Measurements from ENCODE around the gene CXCL5. TPM values are rescaled to one million over a fixed set of nuclear protein-coding genes. Genes with fewer than 3 reads are reported as not detected.

CXCL5 gene
- polyA plus RNA-seq, 1 experiment: 0.69 TPM

DNA sequence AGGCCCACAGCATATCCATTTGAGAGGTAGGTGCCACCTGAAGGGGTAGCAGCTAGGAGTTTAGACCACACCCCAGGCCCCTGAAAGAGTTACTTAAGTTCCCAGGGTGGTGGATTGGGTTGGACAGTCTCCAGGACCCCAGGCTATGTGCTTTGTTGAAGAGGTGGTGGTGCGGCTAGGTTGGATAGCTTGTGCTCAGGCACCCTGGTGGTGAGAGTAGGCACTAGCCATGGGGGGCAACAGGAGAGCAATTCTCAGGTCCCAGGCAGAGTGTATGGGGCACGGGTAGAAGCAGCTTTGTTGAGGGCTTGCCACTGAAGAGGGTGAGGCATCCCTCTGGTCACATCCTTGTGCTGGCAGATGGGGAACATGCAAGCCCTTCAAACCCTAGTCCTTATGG is 22.3 kb downstream of the CXCL5 start:
- CTCF ChIA-PET: interaction anchor here (1.3 kb wide), 1 partner anchor 158 kb away, joined by 7 read pairs; no protein-coding TSS in a partner anchor
- DNase-seq (ENCODE audit: low read depth, low spot score): no peak
- no peaks in the 10 kb centered on the region for H3K27me3 ChIP-seq (ENCODE audit: control insufficient read depth, insufficient read depth, low read length)

DNA sequence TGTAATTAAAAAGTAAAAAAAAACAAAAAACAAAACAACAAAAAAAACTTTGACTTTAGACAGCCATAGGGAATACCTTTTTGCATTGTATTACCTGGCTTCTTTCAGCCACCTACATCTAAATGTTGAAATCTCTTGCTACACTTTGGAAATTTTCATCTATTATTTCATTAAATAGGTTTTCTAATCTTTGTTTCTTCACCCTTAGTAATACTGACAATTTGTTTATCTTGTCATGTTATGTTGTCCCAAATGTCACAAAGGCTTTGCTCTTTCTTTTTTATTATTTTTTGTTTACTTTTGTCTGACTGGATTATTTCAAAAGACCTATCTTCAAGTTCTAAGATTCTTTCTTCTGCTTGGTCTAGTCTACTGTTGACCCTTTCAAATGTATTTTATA is 24.1 kb downstream of the CXCL5 start:
- TF ChIP-seq, protein P1, sequence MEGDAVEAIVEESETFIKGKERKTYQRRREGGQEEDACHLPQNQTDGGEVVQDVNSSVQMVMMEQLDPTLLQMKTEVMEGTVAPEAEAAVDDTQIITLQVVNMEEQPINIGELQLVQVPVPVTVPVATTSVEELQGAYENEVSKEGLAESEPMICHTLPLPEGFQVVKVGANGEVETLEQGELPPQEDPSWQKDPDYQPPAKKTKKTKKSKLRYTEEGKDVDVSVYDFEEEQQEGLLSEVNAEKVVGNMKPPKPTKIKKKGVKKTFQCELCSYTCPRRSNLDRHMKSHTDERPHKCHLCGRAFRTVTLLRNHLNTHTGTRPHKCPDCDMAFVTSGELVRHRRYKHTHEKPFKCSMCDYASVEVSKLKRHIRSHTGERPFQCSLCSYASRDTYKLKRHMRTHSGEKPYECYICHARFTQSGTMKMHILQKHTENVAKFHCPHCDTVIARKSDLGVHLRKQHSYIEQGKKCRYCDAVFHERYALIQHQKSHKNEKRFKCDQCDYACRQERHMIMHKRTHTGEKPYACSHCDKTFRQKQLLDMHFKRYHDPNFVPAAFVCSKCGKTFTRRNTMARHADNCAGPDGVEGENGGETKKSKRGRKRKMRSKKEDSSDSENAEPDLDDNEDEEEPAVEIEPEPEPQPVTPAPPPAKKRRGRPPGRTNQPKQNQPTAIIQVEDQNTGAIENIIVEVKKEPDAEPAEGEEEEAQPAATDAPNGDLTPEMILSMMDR (IDR thresholded peaks at IDR 0.05; ENCODE audit: low read depth, low read length): no peak
- POLR2A ChIA-PET: no interaction called here
- CTCF ChIA-PET: no interaction called here
- DNase-seq (ENCODE audit: low read depth, low spot score): no peak
- Histone ChIP-seq H3K27me3 (ENCODE audit: control insufficient read depth, insufficient read depth, low read length) (no peaks in the 10 kb centered on the region), H3K27ac (ENCODE audit: low read depth, low read length) (no peak overlapping the region), H3K4me3 (ENCODE audit: low read depth, low read length) (no peak overlapping the region), H3K9me3 (ENCODE audit: control insufficient read depth, insufficient read depth, low read length) (0 out of 2 replicates have a peak, but pooled peaks cover 5% of the 10 kb centered on the region)

More for the DNA sequence above, 22.3 kb downstream of the CXCL5 start:
- Histone ChIP-seq H3K27ac (ENCODE audit: low read depth, low read length) (no peak overlapping the region), H3K9me3 (ENCODE audit: control insufficient read depth, insufficient read depth, low read length) (0 out of 2 replicates have a peak, but pooled peaks cover 5% of the 10 kb centered on the region), H3K4me3 (ENCODE audit: low read depth, low read length) (no peak overlapping the region)
- POLR2A ChIA-PET: no interaction called here
- TF ChIP-seq, protein P1 (IDR thresholded peaks at IDR 0.05; ENCODE audit: low read depth, low read length): no peak

DNA sequence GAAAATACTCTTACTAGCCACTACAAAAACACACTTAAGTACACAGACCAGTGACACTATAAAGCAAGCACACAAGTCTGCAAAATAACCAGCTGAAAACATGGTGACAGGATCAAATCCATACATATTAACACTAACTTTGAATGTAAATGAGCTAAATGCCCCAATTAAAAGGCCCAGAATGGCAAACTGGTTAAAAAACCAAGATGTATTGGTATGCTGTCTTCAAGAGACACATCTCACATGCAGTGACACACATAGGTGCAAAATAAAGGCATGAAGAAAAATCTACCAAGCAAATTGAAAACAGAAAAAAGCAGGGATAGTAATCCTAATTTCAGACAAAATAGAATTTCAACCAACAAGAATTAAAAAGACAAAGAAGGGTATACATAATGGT is 27.5 kb downstream of the CXCL5 start:
- ChIA-PET CTCF (no interaction called here), POLR2A (no interaction called here)
- H3K4me3 ChIP-seq (ENCODE audit: low read depth, low read length): no peak overlapping the region
- H3K27ac ChIP-seq (ENCODE audit: low read depth, low read length): no peak overlapping the region
- no peak for DNase-seq (ENCODE audit: low read depth, low spot score)
- TF ChIP-seq, protein P1 (IDR thresholded peaks at IDR 0.05; ENCODE audit: low read depth, low read length): no peak
- peaks cover 4% of the 10 kb centered on the region for H3K27me3 ChIP-seq (ENCODE audit: control insufficient read depth, insufficient read depth, low read length)
- 0 out of 2 replicates have a peak, but pooled peaks cover 5% of the 10 kb centered on the region for H3K9me3 ChIP-seq (ENCODE audit: control insufficient read depth, insufficient read depth, low read length)

DNA sequence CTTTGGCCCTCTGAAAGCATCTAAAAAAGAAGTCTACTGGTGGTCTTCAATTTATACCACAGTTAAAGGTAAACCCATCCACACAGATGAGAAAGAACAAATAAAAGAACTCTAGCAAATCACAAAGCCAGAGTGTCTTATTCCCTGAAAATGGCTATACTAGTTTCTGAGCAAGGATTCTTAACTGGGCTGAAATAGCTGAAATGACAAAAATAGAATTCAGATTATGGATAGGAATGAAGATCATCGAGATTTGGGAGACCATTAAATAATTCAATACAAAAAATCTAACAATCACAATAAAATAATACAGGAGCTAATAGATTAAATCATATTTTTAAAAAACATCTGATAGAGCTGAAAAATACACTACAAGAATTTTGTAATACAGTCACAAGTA is 28.5 kb downstream of the CXCL5 start:
- CTCF ChIA-PET: no interaction called here
- POLR2A ChIA-PET: no interaction called here
- no peak overlapping the region for H3K27ac ChIP-seq (ENCODE audit: low read depth, low read length)

DNA sequence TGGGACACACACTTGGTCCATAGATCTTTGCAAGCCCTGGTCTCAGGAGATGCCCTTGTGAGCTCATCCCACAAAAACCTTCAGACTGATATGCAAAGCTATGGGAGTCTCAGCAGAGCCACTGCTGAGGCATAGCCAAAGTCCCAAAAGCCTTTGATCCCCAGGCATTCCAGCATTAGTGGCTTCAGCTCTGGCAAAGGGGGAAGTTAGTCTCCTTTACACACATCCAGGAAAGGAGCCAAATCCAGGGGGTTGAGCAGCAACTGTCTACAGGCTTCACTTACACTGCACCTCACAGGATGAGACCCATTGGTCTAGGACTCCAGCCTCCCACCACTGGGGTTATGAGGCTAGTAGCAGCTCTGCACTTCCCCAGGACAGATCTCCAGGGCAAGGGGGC is 30.6 kb downstream of the CXCL5 start:
- ChIA-PET CTCF (no interaction called here), POLR2A (no interaction called here)
- H3K27ac ChIP-seq (ENCODE audit: low read depth, low read length): no peak overlapping the region
- TF ChIP-seq, protein P1 (IDR thresholded peaks at IDR 0.05; ENCODE audit: low read depth, low read length): no peak
- no peaks in the 10 kb centered on the region for H3K9me3 ChIP-seq (ENCODE audit: control insufficient read depth, insufficient read depth, low read length)
- H3K27me3 ChIP-seq (ENCODE audit: control insufficient read depth, insufficient read depth, low read length): peaks cover 12% of the 10 kb centered on the region
- H3K4me3 ChIP-seq (ENCODE audit: low read depth, low read length): no peak overlapping the region
- DNase-seq (ENCODE audit: low read depth, low spot score): no peak

More for the DNA sequence above, 28.5 kb downstream of the CXCL5 start:
- Histone ChIP-seq H3K27me3 (ENCODE audit: control insufficient read depth, insufficient read depth, low read length) (peaks cover 10% of the 10 kb centered on the region), H3K4me3 (ENCODE audit: low read depth, low read length) (no peak overlapping the region), H3K9me3 (ENCODE audit: control insufficient read depth, insufficient read depth, low read length) (0 out of 2 replicates have a peak, but pooled peaks cover 3% of the 10 kb centered on the region)
- DNase-seq (ENCODE audit: low read depth, low spot score): no peak
- TF ChIP-seq, protein P1 (IDR thresholded peaks at IDR 0.05; ENCODE audit: low read depth, low read length): no peak

Measured in AG04450 (cell line).